Measurements from ENCODE around the gene KIRREL1. TPM values are rescaled to one million over a fixed set of nuclear protein-coding genes. Genes with fewer than 3 reads are reported as not detected.

The KIRREL1 gene
- total RNA-seq, 1 donor from 2014 or later: not detected

DNA sequence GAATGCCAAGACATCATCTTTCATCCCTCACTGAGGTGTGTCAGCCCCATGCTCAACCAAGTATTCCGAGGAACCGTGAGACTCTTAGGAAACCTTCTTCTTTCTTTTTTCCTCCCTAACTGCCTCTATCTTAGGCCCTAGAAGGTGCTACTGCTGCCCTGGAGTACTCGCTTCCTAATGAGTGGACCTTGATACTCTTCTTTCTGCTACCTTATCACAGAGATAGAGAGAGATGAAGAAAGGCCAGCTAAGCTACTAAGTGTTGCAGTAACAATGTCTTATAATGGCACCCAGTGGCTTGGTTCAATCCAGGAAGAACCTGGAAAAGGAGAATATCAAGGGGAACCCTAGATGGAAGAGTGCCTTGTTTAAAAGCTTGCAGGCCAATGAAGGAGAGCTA is 86.6 kb downstream of the KIRREL1 start:
- intact Hi-C loops (cut with micrococcal nuclease): no loop called here
- Mint-ChIP-seq H3K9me3 (no peaks in the 10 kb centered on the region), H3K27ac (no peak overlapping the region), H3K36me3 (ENCODE audit: low read depth) (no peaks in the 10 kb centered on the region), H3K27me3 (no peaks in the 10 kb centered on the region), H3K4me1 (peaks cover 5% of the 10 kb centered on the region), H3K4me3 (no peak overlapping the region)
- ChIA-PET CTCF (no interaction called here), POLR2A (no interaction called here)
- ATAC-seq (ENCODE audit: low read depth) (no peak), DNase-seq (no peak)
- TF ChIP-seq, protein P1, sequence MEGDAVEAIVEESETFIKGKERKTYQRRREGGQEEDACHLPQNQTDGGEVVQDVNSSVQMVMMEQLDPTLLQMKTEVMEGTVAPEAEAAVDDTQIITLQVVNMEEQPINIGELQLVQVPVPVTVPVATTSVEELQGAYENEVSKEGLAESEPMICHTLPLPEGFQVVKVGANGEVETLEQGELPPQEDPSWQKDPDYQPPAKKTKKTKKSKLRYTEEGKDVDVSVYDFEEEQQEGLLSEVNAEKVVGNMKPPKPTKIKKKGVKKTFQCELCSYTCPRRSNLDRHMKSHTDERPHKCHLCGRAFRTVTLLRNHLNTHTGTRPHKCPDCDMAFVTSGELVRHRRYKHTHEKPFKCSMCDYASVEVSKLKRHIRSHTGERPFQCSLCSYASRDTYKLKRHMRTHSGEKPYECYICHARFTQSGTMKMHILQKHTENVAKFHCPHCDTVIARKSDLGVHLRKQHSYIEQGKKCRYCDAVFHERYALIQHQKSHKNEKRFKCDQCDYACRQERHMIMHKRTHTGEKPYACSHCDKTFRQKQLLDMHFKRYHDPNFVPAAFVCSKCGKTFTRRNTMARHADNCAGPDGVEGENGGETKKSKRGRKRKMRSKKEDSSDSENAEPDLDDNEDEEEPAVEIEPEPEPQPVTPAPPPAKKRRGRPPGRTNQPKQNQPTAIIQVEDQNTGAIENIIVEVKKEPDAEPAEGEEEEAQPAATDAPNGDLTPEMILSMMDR (IDR thresholded peaks at IDR 0.05): no peak

DNA sequence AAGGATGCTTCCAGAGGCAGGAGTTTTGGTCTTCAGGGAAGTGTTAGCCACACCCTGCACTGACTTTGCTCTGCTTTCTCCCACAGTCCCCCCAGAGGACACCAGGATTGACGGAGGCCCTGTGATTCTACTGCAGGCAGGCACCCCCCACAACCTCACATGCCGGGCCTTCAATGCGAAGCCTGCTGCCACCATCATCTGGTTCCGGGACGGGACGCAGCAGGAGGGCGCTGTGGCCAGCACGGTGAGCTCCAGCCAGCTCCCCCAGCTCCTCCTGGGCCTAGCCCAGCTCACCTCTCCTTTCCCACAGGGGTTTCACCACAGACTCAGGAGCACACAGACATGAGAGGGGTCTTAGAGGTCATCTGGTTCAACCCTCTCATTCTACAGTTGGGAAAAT is 90.9 kb downstream of the KIRREL1 start:
- TF ChIP-seq, protein P1 (IDR thresholded peaks at IDR 0.05): no peak
- peaks cover 5% of the 10 kb centered on the region for H3K27me3 Mint-ChIP-seq
- H3K9me3 Mint-ChIP-seq: no peaks in the 10 kb centered on the region
- intact Hi-C loops (cut with micrococcal nuclease): no loop called here
- DNase-seq (no peak), ATAC-seq (ENCODE audit: low read depth) (no peak)
- no peaks in the 10 kb centered on the region for H3K36me3 Mint-ChIP-seq (ENCODE audit: low read depth)
- CTCF ChIA-PET: interaction anchor here (2.7 kb wide), 1 partner anchor 37 kb away, joined by 12 read pairs; no protein-coding TSS in a partner anchor
- no peak overlapping the region for H3K4me3 Mint-ChIP-seq
- POLR2A ChIA-PET: no interaction called here
- H3K27ac Mint-ChIP-seq: no peak overlapping the region
- H3K4me1 Mint-ChIP-seq: no peaks in the 10 kb centered on the region

DNA sequence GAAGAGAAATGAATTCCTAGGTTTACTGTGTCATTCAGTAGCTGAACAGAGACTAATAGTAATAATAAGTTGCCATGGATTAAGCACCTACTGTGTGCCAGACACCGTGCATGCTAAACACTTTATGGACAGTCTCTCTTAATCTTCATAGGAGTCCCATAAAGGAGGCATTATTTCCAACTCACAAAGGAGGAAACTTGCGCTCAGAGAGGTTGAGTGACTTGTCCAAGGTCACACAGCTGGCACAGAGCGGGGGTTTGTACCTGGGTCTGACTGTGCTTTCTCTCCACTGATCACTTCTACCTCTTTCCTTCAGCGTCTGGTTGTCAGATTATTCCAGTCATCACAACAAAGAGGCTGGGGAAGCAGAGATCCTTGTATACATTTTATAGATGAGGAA is 91.3 kb downstream of the KIRREL1 start:
- Mint-ChIP-seq H3K36me3 (ENCODE audit: low read depth) (no peaks in the 10 kb centered on the region), H3K9me3 (no peaks in the 10 kb centered on the region), H3K4me3 (no peak overlapping the region), H3K4me1 (no peaks in the 10 kb centered on the region), H3K27me3 (peaks cover 5% of the 10 kb centered on the region), H3K27ac (no peak overlapping the region)
- DNase-seq (no peak), ATAC-seq (ENCODE audit: low read depth) (no peak)
- ChIA-PET POLR2A (no interaction called here), CTCF (interaction anchor here (2.7 kb wide), 1 partner anchor 36 kb away, joined by 12 read pairs; no protein-coding TSS in a partner anchor)
- intact Hi-C loops (cut with micrococcal nuclease): loop anchor here (5.0 kb wide), 1 partner anchor 38 kb away; no protein-coding TSS in a partner anchor
- TF ChIP-seq, protein P1 (IDR thresholded peaks at IDR 0.05): no peak

DNA sequence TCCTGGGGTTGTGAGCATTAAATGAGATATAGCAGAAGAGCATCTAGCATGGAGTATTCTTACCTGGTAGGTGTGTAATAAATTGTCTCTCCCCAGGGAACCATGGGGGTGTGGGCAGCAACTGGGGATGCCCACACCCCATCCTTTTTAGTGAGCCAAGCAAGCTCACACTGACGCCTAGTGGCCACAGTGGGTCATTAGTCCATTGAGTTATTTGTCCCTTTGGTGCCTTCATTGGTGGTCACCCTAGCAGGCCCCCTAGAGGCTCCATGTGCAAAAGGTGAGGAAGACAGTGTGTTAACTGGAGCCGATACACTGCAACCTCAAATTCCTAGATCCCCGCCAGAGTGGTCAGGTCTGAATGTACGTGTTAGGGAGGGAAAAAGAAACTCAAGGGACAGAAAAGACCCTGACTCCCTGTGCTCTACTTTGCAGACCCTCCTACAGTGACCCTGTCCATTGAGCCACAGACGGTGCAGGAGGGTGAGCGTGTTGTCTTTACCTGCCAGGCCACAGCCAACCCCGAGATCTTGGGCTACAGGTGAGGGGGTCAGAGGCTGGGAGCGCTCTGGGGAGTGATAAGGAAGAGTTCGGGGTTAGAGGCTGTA is 94.0 kb downstream of the KIRREL1 start:
- Mint-ChIP-seq H3K4me1 (no peaks in the 10 kb centered on the region), H3K36me3 (ENCODE audit: low read depth) (no peaks in the 10 kb centered on the region), H3K9me3 (no peaks in the 10 kb centered on the region), H3K27me3 (peaks cover 8% of the 10 kb centered on the region), H3K4me3 (no peak overlapping the region), H3K27ac (no peak overlapping the region)
- ChIA-PET POLR2A (no interaction called here), CTCF (interaction anchor here (0.7 to 2.3 kb wide), 5 partner anchors 9 to 103 kb away, joined by 3 to 11 read pairs (median 5); no protein-coding TSS in a partner anchor)
- ATAC-seq (ENCODE audit: low read depth): peak; percentile 70
- intact Hi-C loops (cut with micrococcal nuclease): loop anchor here (1.0 to 5.0 kb wide), 4 partner anchors 35 to 717 kb away; no protein-coding TSS in a partner anchor
- DNase-seq: no peak
- TF ChIP-seq, protein P1 (IDR thresholded peaks at IDR 0.05): no peak

DNA sequence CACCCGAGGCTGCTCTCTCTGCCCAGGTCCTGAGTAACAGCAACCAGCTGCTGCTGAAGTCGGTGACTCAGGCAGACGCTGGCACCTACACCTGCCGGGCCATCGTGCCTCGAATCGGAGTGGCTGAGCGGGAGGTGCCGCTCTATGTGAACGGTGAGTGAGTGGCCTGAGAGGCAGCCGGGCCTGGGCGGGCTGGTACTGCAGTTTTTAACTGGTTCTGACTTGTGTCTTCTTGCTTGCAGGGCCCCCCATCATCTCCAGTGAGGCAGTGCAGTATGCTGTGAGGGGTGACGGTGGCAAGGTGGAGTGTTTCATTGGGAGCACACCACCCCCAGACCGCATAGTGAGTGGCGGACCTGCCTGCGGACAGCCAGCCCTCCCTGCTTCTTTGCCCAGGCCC is 96.0 kb downstream of the KIRREL1 start:
- no peak for ATAC-seq (ENCODE audit: low read depth)

More for the DNA sequence above, 96.0 kb downstream of the KIRREL1 start:
- DNase-seq: no peak
- no peaks in the 10 kb centered on the region for H3K4me1 Mint-ChIP-seq
- no peak overlapping the region for H3K27ac Mint-ChIP-seq
- no peak overlapping the region for H3K4me3 Mint-ChIP-seq
- no peaks in the 10 kb centered on the region for H3K36me3 Mint-ChIP-seq (ENCODE audit: low read depth)
- peaks cover 21% of the 10 kb centered on the region for H3K27me3 Mint-ChIP-seq
- TF ChIP-seq, protein P1 (IDR thresholded peaks at IDR 0.05): no peak
- intact Hi-C loops (cut with micrococcal nuclease): loop anchor here (5.0 kb wide), 1 partner anchor 33 kb away; no protein-coding TSS in a partner anchor
- H3K9me3 Mint-ChIP-seq: no peaks in the 10 kb centered on the region
- POLR2A ChIA-PET: no interaction called here
- CTCF ChIA-PET: no interaction called here

Measured in activated B cell treated with CpG ODN at 0.5 μM for 24 hours (primary cell).